Hepatocyte (in vitro differentiated cells): ENCODE measurements around the gene VENTX. TPM values are rescaled to one million over a fixed set of nuclear protein-coding genes. Genes with fewer than 3 reads are reported as not detected.
A peak's percentile ranks its signal among the peaks of the same experiment; 100 is the strongest.

ENCODE experiments used
- DNase-seq: peaks from one replicate; pipeline ENCODE4 v3.0.0-alpha.2; 2016; ENCODE audit warnings: low spot score
- H2AFZ ChIP-seq: fragments of 200-600 bp; sonication (generic); 2 replicates; pipeline ENCODE4 v1.6.0; 2016; ENCODE audit warnings: antibody characterized with exemption, mild to moderate bottlenecking
- H3K27ac ChIP-seq: fragments of 200-600 bp; sonication (generic); 2 replicates; pipeline ENCODE4 v1.5.1; 2016; ENCODE audit warnings: mild to moderate bottlenecking
- H3K27me3 ChIP-seq: fragments of 200-600 bp; sonication (generic); 2 replicates; pipeline ENCODE4 v1.6.1; 2016
- H3K36me3 ChIP-seq: fragments of 200-600 bp; sonication (generic); replicated peaks from 2 replicates; pipeline ENCODE4 v1.5.1; 2016; ENCODE audit warnings: low read depth; ENCODE audit not compliant: insufficient read depth
- H3K4me1 ChIP-seq: fragments of 200-600 bp; sonication (generic); 2 replicates; pipeline ENCODE4 v1.5.1; 2016; ENCODE audit warnings: mild to moderate bottlenecking, moderate library complexity; ENCODE audit not compliant: insufficient read depth
- H3K4me2 ChIP-seq: fragments of 200-600 bp; sonication (generic); 2 replicates; pipeline ENCODE4 v1.6.0; 2016
- H3K4me3 ChIP-seq: fragments of 200-600 bp; sonication (generic); 2 replicates; pipeline ENCODE4 v1.5.1; 2016; ENCODE audit warnings: mild to moderate bottlenecking
- H3K79me2 ChIP-seq: fragments of 200-600 bp; sonication (generic); 2 replicates; pipeline ENCODE4 v1.6.0; 2017; ENCODE audit warnings: mild to moderate bottlenecking
- H3K9me2 ChIP-seq: fragments of 200-600 bp; sonication (generic); replicated peaks from 2 replicates; pipeline ENCODE4 v1.6.0; 2017; ENCODE audit warnings: mild to moderate bottlenecking; ENCODE audit not compliant: insufficient read depth
- H3K9me3 ChIP-seq: fragments of 200-600 bp; sonication (generic); 2 replicates; pipeline ENCODE4 v1.5.1; 2016; ENCODE audit warnings: low read depth, mild to moderate bottlenecking
- H4K20me1 ChIP-seq: fragments of 200-600 bp; sonication (generic); 2 replicates; pipeline ENCODE4 v1.6.0; 2016; ENCODE audit warnings: mild to moderate bottlenecking; ENCODE audit not compliant: insufficient read depth, poor library complexity, severe bottlenecking
- EZH2 ChIP-seq: fragments of 200-600 bp; sonication (generic); IDR thresholded peaks from 2 replicates; pipeline ENCODE4 v1.6.1; 2016; ENCODE audit warnings: antibody characterized with exemption, mild to moderate bottlenecking, borderline replicate concordance
- EZH2phosphoT487 ChIP-seq: fragments of 200-600 bp; sonication (generic); IDR thresholded peaks from one replicate; pipeline ENCODE4 v1.6.1; 2018; ENCODE audit warnings: antibody characterized with exemption, mild to moderate bottlenecking, low read depth, moderate library complexity; ENCODE audit not compliant: unreplicated experiment, severe bottlenecking
- WGBS: methylation state at CpG from one replicate; pipeline ENCODE4 v1.1.6; 2016; ENCODE audit warnings: low lambda C conversion rate; ENCODE audit errors: missing lambda C conversion rate; 5-methylcytosine and 5-hydroxymethylcytosine counted together
- polyA plus RNA-seq: library from polyadenylated mRNA; unstranded; fragments of >200 nt; fragmentation: Nextera tagmentation; extraction: Ambion mirVana; gene quantifications from 2 replicates; pipeline ENCODE4 v1.2.1, GENCODE V29; 2016
- total RNA-seq: library from RNA; depleted of rRNA; stranded (reverse); fragments of >200 nt; gene quantifications from 2 replicates; pipeline ENCODE4 v1.2.3, GENCODE V29; 2014
- TF ChIP-seq, protein P1 (sequence below): fragments of 200-600 bp; sonication (generic); IDR thresholded peaks from 2 replicates; pipeline ENCODE4 v1.5.1; 2016; ENCODE audit warnings: antibody characterized with exemption, mild to moderate bottlenecking; ENCODE audit not compliant: poor library complexity

Gene VENTX
- total and polyA plus RNA-seq, 2 experiments from 2014 or later: not detected

- 69% methylated on average over 28 of the region's 28 CpGs for WGBS
- no peak for DNase-seq
- Histone ChIP-seq H3K27ac (no peak overlapping the region), H3K4me3 (no peak overlapping the region), H2AFZ (no peak overlapping the region), H3K79me2 (no peaks in the 10 kb centered on the region), H3K27me3 (no peaks in the 10 kb centered on the region), H4K20me1 (no peaks in the 10 kb centered on the region), H3K4me1 (peaks cover 3% of the 10 kb centered on the region), H3K9me3 (no peaks in the 10 kb centered on the region), H3K9me2 (no peaks in the 10 kb centered on the region), H3K36me3 (no peaks in the 10 kb centered on the region), H3K4me2 (peak overlapping the region; percentile 44)
- no peak for TF ChIP-seq EZH2phosphoT487
Observed at GRCh38 chr10:133251388-133252222, 13.9 kb downstream of the VENTX start.

DNA sequence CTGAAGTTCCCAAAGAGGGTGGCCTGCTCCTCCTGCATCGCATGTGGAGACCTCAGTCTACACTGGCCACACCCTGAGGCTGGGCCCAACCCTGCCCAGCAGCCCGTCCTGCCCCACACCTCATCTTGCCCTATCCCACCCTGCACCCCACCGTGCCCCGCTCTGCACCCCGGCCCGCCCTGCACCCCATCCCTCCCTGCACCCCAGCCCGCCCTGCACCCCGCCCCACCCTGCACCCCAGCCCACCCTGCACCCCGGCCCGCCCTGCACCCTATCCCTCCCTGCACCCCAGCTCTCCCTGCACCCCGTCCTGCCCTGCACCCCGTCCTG, 14.5 kb downstream of the VENTX start:
- no peak overlapping the region for H2AFZ ChIP-seq
- no peaks in the 10 kb centered on the region for H3K79me2 ChIP-seq
- no peak overlapping the region for H3K4me2 ChIP-seq
- H3K36me3 ChIP-seq: no peaks in the 10 kb centered on the region
- no peaks in the 10 kb centered on the region for H3K9me3 ChIP-seq
- peaks cover 3% of the 10 kb centered on the region for H3K4me1 ChIP-seq
- H3K27me3 ChIP-seq: no peaks in the 10 kb centered on the region
- H4K20me1 ChIP-seq: no peaks in the 10 kb centered on the region
- WGBS: no CpG with 5 or more reads among the region's 12 CpGs
- TF ChIP-seq EZH2phosphoT487 (no peak), EZH2 (no peak)
- TF ChIP-seq, protein P1, sequence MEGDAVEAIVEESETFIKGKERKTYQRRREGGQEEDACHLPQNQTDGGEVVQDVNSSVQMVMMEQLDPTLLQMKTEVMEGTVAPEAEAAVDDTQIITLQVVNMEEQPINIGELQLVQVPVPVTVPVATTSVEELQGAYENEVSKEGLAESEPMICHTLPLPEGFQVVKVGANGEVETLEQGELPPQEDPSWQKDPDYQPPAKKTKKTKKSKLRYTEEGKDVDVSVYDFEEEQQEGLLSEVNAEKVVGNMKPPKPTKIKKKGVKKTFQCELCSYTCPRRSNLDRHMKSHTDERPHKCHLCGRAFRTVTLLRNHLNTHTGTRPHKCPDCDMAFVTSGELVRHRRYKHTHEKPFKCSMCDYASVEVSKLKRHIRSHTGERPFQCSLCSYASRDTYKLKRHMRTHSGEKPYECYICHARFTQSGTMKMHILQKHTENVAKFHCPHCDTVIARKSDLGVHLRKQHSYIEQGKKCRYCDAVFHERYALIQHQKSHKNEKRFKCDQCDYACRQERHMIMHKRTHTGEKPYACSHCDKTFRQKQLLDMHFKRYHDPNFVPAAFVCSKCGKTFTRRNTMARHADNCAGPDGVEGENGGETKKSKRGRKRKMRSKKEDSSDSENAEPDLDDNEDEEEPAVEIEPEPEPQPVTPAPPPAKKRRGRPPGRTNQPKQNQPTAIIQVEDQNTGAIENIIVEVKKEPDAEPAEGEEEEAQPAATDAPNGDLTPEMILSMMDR: no peak
- H3K27ac ChIP-seq: no peak overlapping the region
- H3K9me2 ChIP-seq: no peaks in the 10 kb centered on the region
- DNase-seq: no peak
- H3K4me3 ChIP-seq: no peak overlapping the region

DNA sequence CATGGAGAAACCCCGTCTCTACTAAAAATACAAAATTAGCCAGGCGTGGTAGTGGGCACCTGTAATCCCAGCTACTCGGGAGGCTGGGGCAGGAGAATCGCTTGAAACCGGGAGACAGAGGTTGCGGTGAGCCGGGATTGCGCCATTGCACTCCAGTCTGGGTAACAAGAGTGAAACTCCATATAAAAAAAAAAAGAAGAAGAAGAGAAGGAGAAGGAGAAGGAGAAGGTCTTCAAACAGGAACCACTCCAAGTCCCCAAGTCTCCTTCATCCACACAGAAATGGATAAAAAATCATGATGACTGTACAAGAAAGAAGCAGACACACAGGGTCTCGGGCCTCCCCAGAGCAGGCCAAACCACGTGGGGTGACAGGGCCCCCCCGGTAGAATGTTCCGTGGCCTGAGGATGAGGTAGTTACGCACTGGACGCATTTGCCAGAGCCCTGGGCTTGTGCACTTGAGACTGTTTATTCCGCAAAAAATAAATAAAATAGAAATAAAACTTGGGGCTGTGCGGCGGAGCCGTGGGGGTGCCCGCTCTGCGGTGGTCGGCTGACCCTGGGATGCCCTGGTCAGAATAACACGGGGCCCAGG, 15.8 kb downstream of the VENTX start:
- no peak overlapping the region for H3K27ac ChIP-seq
- no peak overlapping the region for H3K4me2 ChIP-seq
- H3K9me2 ChIP-seq: no peaks in the 10 kb centered on the region
- TF ChIP-seq, protein P1: no peak
- TF ChIP-seq EZH2phosphoT487 (no peak), EZH2 (no peak)
- H3K36me3 ChIP-seq: no peaks in the 10 kb centered on the region
- no peak for DNase-seq
- no peaks in the 10 kb centered on the region for H3K9me3 ChIP-seq
- H3K79me2 ChIP-seq: no peaks in the 10 kb centered on the region
- WGBS: 96% methylated on average over 22 of the region's 22 CpGs
- H3K4me3 ChIP-seq: no peak overlapping the region
- H3K4me1 ChIP-seq: peaks cover 8% of the 10 kb centered on the region
- no peaks in the 10 kb centered on the region for H3K27me3 ChIP-seq
- H4K20me1 ChIP-seq: no peaks in the 10 kb centered on the region
- H2AFZ ChIP-seq: no peak overlapping the region

DNA sequence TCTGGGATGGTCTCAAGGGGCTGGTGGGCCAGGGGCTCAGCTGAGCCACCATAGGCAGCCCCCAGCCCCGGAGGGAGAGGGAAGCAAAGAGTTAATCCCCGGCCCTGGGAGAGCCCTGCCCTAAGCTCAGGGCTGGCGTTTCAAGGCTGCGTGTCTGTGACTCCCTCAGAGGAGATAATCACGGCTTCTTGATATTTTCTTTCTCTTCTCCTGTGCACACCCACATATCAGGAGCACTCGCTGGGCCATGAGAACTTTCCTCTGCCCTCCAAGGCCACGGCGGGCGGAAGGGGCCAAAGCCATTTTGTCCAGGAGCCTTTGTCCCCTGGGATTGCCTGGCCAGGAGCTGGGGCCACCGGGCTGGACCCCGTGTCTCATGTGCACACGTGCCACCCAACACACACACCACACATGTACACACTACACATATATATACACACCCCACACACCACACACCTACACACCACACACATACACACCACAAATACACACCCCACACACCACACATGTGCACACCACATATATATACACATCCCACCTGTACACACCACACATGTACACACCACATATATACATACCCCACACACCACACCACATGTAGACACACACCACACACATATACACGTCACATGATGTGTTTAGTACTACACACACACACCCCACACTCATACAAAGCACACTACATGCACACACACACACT, 16.9 kb downstream of the VENTX start:
- 70% methylated on average over 9 of the region's 13 CpGs for WGBS
- Histone ChIP-seq H3K4me3 (no peak overlapping the region), H3K4me1 (peaks cover 10% of the 10 kb centered on the region), H3K79me2 (no peaks in the 10 kb centered on the region), H3K9me3 (no peaks in the 10 kb centered on the region), H3K36me3 (no peaks in the 10 kb centered on the region), H3K27ac (no peak overlapping the region), H3K27me3 (no peaks in the 10 kb centered on the region), H3K9me2 (no peaks in the 10 kb centered on the region), H3K4me2 (no peak overlapping the region), H4K20me1 (no peaks in the 10 kb centered on the region), H2AFZ (no peak overlapping the region)
- no peak for TF ChIP-seq EZH2phosphoT487
- TF ChIP-seq EZH2: no peak
- TF ChIP-seq, protein P1: no peak
- DNase-seq: no peak
